Fibroblast of pulmonary artery (primary cell): Measurements from ENCODE around the gene GCNT3.

Experiments
- DNase-seq: peaks from one replicate; pipeline ENCODE4 v3.0.0-alpha.2; 2010; ENCODE audit warnings: low read depth
- H3K4me3 ChIP-seq: replicated peaks from 2 replicates; pipeline ENCODE4 v1.5.1; 2011; ENCODE audit warnings: low read depth, mild to moderate bottlenecking, control low read depth, low read length, moderate library complexity
- TF ChIP-seq, protein P1 (sequence below): IDR thresholded peaks from 2 replicates; pipeline ENCODE4 v1.5.1; 2011; ENCODE audit warnings: mild to moderate bottlenecking, control low read depth, low read length, inconsistent platforms; ENCODE audit errors: missing control alignments

GCNT3 gene

DNA sequence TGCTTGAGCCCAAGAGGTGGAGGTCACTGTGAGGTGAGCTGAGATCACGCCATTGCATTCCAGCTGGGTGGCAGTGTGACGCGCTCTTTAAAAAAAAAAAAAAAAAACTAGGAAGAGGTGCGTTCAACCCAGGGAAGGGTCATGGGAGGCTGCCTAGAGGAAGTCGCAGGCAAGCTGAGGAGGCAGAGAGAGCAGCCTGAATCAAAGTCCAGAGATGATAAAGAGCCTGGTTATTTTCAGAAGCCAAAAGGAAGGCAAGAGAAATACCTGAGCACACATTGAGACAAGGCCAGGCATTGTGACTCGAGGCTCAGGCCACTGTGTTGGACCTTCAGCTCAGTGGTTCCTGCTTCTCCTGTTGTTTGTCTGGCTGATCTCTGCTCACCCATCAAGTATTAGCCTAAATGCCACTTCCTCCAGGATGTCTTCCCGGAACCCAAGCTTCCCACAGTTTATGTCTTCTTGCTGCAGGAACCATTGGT is 16.1 kb upstream of the GCNT3 start:
- DNase-seq: no peak
- TF ChIP-seq, protein P1, sequence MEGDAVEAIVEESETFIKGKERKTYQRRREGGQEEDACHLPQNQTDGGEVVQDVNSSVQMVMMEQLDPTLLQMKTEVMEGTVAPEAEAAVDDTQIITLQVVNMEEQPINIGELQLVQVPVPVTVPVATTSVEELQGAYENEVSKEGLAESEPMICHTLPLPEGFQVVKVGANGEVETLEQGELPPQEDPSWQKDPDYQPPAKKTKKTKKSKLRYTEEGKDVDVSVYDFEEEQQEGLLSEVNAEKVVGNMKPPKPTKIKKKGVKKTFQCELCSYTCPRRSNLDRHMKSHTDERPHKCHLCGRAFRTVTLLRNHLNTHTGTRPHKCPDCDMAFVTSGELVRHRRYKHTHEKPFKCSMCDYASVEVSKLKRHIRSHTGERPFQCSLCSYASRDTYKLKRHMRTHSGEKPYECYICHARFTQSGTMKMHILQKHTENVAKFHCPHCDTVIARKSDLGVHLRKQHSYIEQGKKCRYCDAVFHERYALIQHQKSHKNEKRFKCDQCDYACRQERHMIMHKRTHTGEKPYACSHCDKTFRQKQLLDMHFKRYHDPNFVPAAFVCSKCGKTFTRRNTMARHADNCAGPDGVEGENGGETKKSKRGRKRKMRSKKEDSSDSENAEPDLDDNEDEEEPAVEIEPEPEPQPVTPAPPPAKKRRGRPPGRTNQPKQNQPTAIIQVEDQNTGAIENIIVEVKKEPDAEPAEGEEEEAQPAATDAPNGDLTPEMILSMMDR: no peak
- H3K4me3 ChIP-seq: no peak overlapping the region

DNA sequence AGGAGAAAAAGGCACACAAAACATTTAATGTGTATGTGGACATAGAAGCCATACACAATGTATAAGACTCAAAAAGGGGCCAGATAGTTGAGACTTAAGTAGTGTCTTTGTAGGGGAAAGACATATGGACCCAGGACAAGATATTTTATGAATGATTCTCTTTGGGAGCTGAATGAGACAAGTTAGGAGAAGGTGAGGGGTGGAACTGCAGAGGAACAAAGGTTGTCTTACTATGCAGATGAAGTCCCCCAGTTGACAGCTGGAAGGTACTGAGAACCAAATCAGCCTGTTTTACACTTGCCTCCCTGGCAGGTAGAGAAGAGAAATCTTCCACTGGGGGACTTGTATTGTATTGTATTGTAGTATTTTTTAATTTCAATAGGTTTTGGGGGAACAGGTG is 14.9 kb upstream of the GCNT3 start:
- TF ChIP-seq, protein P1: no peak
- no peak overlapping the region for H3K4me3 ChIP-seq
- no peak for DNase-seq

DNA sequence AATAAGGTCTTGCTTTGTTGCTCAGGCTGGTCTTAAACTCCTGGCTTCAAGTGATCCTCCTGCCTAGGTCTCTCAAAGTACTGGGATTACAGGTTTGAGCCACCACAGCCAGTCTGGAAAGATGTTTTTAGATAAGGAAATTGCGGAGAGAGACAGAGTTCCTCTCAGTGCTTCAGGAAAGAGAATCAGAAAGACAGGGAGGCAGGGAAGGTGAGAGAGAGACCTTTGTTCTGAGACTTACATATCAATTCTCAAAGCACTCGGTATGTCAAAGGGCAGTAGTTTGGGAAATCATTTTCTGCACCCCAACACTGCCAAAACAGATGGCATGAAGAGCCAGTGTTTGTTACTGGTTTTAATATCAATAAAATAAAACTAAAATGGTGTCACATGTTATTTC is 13.1 kb upstream of the GCNT3 start:
- DNase-seq: no peak
- TF ChIP-seq, protein P1: no peak
- H3K4me3 ChIP-seq: no peak overlapping the region

DNA sequence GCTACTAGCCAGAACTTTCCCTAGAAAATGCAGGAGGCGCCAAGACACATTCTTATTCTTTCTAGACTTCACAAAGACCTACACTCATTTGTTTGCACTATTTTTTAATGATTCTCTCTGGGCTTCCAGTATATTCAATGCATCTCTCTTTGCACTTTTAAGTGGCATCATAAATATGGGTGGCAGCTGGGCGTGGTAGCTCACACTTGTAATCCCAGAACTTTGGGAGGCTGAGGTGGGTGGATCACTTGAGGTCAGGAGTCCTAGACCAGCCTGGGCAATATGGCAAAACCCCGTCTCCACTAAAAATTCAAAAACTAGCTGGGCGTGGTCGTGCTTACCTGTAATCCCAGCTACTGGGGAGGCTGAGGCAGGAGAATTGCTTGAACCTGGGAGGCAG is 5.6 kb upstream of the GCNT3 start:
- no peak overlapping the region for H3K4me3 ChIP-seq
- TF ChIP-seq, protein P1: no peak
- no peak for DNase-seq

DNA sequence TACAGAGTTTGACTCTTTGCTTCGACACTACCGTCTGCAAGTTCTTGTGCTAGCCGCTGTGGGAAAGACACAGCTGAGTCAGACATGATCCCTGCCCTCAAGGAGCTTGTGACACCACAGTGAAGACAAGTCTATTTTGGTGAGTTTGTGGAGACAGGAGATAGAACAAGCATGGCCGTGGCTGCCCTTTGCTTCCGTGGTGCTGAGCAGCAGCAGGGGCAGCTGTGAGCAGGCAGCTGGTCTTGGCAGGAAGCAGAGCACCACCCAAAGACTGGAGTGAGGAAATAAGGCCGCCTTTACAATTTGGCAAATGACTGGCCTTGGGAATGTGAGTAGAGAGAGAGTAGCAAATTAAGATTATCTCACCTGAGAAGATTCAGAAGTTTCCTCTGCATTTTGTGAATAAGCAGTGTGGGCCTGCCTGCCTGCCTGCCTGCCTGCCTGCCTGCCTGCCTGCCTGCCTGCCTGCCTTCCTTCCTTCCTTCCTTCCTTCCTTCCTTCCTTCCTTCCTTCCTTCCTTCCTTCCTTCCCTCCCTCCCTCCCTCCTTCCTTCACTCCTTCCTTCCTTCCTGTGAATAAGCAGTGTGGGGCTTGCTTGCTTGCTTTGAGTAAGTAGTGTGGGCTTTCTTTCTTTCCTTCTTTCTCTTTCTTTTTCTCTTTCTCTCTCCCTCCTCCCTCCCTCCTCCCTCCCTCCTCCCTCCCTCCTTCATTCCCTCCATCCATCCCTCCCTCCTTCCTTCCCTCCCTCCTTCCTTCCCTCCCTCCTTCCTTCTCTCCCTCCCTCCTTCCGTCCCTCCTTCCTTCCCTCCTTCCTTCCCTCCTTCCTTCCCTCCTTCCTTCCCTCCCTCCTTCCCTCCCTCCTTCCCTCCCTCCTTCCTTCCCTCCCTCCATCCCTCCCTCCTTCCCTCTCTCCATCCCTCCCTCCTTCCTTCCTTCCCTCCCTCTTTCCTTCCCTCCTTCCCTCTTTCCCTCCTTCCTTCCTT is 1.6 kb upstream of the GCNT3 start:
- no peak for DNase-seq

DNA sequence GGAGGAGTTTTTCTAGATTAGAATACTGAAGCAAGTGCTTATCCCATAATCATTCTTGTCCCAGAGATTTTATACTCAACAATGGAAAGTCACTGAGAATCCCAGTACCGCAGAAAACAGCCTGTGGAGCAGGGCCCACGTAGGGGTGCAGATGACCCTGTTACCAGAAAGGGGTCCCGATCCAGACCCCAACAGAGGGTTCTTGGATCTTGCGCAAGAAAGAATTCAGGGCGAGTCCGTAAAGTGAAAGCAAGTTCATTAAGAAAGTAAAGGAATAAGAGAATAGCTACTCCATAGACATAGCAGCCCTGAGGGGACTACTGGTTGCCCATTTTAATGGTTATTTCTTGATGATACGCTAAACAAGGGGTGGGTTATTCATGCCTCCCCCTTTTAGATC is 2.6 kb downstream of the GCNT3 start:
- TF ChIP-seq, protein P1: no peak

More for the DNA sequence above, 1.6 kb upstream of the GCNT3 start:
- no peak overlapping the region for H3K4me3 ChIP-seq
- TF ChIP-seq, protein P1: no peak

More for the DNA sequence above, 2.6 kb downstream of the GCNT3 start:
- DNase-seq: no peak
- no peak overlapping the region for H3K4me3 ChIP-seq
